Measurements from ENCODE around the gene MYO1H.
"Not testable (repeated sequence)": the region's sequence is repeated elsewhere in the genome, so short reads cannot be mapped to it uniquely, and the experiment has no call there.

Gene MYO1H

GRCh38 chr12:109473526-109474270, 126.0 kb downstream of the MYO1H start:
- not testable (repeated sequence) for DNase-seq (ENCODE audit: low read depth)

GRCh38 chr12:109475121-109475520, 127.4 kb downstream of the MYO1H start:
- DNase-seq (ENCODE audit: low read depth), result no peak

DNA sequence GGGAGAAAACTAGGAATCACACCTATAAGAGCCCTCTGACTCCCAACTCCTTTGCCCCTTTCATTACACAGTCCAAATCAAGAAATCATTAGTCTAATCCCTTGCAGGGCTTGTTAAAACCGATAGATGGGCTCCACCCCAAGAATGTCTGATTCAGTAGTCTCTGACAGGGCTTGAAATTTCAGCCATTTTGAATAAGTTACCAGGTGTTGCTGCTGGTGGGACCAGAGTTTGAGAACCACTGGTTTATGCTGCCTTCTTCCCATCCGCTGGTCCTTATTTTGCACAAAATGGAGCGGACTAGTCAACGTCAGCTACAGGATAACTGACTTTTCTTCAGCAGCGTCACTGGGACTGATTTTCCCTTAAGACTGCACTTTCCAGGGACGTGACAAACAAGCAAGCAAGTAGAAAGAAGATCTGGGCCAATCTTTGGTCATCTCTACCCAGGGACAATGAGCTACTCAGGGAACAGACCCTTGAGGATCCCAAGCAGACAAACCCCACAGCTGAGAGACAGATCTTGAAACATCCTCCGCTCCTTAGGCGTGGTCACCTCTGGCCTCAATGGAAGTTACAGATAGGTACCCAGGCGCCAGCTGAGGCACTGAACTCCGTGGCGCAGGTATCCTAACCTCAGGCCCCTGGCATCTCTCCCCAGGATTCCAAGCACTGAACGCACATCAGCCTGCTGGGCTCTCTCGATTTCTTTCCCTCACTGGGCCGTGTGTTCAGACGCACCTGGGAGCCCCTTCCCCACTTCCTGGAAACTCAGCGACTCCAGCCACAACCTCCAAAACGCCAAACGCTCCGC, 128.5 kb downstream of the MYO1H start:
- no peak for DNase-seq (ENCODE audit: low read depth)

DNA sequence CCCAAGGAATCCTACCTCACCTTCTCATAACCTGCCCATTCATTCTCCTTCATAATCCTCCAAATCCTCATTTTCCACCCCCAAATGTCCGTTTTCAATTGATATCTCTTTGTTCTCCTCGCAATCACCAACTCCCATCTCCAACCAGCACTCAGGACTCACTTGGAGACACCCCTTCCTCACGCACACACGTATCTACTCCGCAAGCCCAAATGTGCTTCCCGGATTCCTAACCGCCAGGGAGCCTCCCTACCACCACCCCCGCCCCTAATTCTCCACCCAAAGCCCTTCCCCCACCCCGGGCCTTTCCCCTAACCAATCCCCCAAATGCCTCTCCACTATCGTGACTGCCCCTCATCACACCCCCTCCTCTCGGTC, 129.1 kb downstream of the MYO1H start:
- no peak for DNase-seq (ENCODE audit: low read depth)

GRCh38 chr12:109477185-109477962, 129.7 kb downstream of the MYO1H start, which contains the start of the genes KCTD10 and UBE3B:
TSS of gene KCTD10 (minus strand) at chr12:109477300. CDS start at chr12:109477262, 38 bp downstream.
TSS of gene UBE3B (plus strand) at chr12:109477634. CDS start at chr12:109483552, 5,918 bp downstream.
- DNase-seq (ENCODE audit: low read depth), result peak; percentile 84

DNA sequence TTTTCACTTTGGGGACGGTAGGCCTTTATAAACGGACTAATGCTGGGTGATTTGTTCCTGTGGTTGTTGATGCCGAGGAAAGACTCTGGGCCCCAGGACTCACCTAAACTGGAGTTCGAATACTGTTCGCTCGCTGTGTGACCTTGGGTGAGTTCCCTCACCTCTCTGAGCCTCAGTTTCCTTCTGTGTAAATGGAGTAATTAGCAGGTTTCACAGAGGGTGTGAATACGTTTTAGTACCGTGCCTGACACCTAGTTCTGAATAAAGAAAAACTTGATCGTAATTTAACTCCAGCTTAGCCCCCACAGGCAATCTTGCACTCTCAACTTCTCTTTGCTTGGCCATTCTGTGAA, 130.2 kb downstream of the MYO1H start:
- no peak for DNase-seq (ENCODE audit: low read depth)

- DNase-seq (ENCODE audit: low read depth), result no peak
Measured at GRCh38 chr12:109479761-109480160, 132.1 kb downstream of the MYO1H start.

GRCh38 chr12:109480356-109480755, 132.7 kb downstream of the MYO1H start:
- DNase-seq (ENCODE audit: low read depth), result no peak

DNA sequence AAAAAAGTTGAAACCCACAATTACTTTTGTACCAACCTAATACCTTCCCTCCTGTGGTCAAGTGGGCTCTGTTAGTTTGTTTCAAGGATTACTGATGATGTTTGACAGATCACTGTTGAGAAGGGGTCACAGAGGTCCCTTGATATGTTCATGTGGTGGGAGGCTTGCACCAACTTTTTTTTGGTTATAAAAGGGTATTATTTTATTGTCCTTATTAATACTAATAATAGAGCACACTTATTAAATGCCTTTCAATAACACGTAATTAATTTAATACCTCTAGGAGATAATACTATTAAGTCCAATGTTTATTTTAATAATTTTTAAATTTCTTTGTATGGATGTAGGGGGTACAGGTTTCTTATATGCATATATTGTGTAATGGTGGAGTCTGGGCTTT, 134.2 kb downstream of the MYO1H start:
- DNase-seq (ENCODE audit: low read depth), result no peak

DNA sequence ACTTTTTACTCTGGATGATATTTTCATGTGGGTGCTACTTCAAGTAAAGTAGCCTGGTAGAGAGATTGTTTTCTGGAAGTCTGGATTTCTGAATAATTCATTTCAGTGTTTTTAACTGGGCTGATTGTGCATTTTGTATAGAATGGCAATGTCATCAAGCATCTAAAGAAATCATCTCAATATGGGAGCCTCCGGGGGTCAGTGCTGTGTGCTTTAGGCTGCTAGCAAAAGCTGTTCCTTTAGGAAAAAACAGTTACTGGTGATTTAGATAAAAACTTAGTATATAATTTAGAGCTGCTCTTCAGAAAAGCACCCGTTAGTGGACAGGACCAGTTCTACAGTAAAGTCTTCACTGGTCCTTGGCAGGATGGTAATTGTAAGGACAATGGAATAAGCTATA, 134.8 kb downstream of the MYO1H start:
- DNase-seq (ENCODE audit: low read depth), result no peak

GRCh38 chr12:109482894-109483293, 135.2 kb downstream of the MYO1H start:
- no peak for DNase-seq (ENCODE audit: low read depth)

DNA sequence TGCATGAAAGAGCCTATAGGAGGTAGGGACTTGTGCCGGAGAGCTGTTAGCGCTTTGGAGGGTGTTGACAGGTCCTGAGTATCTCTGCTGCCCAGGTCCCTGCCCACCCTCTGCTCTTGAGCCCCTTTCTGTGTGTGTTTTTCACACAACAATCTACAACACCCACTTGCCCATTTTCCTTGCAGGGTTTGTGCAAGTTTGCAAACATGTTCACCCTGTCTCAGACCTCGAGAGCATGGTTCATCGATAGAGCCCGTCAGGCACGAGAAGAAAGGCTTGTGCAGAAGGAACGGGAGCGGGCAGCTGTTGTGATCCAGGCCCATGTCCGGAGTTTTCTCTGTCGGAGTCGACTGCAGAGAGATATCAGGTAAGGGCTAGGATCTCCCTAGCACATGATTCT, 135.6 kb downstream of the MYO1H start:
- no peak for DNase-seq (ENCODE audit: low read depth)

DNA sequence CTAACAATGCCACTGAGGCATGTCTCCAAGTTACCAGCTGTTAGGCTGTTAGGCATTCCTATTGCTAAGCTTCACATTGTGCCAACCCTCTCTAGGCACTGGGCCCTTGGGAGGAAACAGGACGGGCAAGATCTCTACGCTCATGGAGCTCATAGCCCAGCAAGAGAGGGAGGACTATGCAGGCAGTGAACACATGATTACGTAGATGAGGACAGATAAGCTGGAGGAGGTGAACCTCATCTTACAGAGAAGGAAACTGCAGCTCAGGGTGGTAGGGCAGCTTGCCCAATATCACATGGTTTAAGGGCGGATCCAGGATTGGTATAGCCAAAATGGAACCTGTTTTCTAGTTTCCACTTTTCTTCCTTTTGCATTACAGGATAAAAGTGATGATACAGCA, 137.5 kb downstream of the MYO1H start:
- no peak for DNase-seq (ENCODE audit: low read depth)

DNA sequence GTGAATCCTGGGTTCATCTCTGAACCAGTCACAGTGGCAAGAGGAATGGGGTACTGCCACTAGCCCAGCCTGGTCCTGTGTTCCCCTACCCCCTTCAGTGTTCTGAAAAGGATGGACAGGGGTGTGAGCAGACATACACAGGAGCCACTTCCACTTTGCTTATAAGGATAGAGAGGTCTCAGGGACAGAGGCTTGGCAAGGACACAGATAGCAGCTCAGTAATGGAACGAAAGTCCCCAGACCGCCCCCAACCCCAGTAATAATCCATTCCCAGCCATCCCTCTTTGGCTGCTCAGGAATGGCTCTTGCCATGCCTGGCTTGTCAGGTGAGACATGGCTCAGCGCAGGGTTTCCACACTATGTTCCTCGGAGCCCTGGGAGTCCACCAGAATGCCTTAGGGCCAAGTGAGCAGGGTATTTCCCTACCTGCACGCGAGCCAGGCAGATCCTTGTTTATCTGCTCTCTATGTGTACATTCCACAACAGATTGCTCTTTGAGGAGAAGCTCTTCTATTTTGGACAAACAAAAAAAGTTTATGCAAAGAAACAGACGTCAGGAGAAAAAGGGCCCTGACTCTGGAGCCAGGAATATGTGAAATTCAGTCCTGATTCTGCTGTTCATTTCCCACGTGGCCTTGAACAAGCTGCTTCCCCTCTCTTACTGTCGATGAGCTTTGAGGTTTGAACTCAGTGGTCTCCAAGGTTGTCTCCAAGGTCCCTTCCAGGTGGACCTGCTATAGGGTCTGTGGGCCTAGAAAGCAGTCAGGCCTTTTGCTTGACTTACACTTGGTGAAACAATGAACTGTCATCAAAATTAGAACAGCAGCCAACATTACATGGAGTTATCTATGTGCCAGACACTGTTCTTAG, 139.7 kb downstream of the MYO1H start:
- DNase-seq (ENCODE audit: low read depth), result no peak

DNA sequence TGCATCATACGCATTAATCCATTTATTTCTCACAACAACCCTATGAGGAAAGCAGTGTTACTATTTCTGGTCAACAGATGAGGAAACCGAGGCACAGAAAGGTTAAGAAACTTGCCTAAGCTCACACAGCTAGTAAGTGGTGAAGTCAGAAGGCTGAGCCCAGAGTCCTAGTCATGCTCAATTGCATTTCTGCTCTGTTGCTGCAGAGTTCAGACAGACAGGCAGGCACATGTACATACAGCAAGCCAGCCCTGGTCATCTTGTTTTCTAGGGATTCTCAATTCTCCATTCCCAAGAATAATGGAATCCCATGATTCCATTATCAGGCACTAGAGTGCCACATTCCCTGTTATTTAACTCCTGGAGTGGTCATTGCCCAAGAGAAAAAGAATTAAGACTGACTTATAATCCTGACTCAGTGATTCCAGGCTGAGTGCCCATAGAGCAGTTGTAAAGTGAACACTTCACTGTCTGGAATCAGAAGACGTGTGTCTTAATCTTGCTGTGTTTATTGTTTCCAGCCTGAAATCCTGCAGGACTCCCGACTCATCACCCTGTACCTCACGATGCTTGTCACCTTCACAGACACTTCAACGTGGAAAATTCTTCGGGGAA, 140.5 kb downstream of the MYO1H start:
- DNase-seq (ENCODE audit: low read depth), result no peak

DNA sequence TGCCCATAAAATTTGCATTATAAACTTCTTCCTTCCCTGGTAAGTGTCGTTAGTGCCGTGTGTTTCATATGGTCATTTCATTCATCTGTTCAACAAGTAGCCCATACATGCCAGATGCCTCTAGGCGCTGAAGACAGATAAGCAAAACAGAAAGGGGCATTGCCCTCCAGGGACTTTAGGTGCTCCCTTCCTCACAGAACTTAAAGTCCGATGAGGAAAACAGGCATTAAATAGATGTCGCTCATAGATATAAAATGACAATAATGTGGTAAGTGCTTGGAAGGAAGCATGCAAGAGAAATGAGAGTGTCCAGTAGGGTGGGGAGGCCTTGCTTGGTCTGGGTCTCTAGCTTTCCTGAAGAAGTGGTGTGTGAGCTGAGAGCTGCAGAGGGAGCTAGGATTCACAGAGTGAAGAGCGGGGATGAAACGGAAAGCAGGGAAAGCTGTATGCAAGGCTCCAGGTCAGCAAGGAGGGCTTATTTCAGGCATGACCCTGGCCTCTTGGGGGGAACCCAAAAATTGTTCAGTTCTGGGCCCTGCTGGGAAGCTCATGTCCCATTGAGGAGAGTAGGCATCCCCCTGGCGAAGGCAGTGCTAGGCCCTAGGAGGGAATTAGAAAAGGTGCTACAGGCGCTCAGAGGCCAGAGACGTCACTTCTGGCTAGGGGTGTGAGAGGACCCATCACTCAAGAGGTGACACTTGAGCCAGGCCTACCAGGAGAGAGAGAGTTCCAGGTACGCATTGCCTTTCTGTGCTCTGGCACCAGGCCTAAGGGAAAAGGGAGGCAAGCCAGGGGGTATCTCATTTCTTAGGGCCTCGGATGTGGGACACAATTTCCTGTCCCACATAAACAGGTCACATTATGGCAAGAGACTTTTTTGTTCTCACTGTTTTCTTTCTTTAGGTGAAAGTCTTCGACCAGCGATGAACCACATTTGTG, 141.6 kb downstream of the MYO1H start:
- no peak for DNase-seq (ENCODE audit: low read depth)

DNA sequence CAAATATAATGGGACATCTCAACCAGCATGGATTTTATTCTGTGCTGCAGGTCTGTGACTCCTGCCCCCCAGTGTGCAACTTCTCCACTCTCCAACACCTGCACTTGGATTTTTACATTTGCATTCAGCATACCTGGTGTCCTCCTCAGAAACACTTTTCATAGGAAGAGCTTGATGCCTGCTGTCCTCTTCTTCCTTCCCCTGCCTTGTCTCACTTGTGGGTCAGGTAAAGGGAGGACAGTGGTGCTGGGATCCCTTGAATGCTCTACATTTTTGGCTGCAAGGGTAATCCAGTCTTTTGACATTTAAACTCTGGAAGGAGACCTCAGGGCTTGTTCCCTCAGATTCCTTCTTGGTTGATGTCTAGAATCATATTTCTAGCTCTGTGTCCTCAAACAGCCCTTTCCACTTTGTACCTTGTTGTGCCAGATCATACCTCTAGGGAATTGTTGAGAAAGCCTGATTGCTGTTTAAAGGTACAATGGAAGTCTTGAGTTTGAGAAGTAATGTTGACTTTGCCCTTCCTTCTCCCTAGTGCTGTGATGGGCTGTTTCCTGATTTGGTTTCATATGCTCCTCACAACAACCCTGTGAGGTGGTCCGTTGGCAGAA, 142.4 kb downstream of the MYO1H start:
- no peak for DNase-seq (ENCODE audit: low read depth)

GRCh38 chr12:109491671-109492070, 144.0 kb downstream of the MYO1H start:
- DNase-seq (ENCODE audit: low read depth), result no peak

DNA sequence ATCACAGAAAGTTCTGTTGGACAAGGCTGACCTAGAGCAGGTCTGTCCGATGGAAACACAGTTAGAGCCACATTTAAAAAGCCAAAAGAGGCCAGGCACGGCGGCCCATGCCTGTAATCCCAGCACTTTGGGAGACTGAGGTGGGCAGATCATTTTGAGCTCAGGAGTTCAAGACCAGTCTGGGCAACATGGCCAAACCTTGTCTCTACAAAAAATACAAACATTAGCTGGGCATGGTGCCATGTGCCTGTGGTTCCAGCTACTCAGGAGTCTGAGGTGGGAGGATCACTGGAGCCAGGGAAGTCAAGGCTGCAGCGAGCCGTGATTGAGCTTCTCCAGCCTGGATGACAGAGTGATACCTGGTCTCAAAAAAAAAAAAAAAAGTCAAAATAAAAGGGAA, 144.7 kb downstream of the MYO1H start:
- DNase-seq (ENCODE audit: low read depth), result no peak

DNA sequence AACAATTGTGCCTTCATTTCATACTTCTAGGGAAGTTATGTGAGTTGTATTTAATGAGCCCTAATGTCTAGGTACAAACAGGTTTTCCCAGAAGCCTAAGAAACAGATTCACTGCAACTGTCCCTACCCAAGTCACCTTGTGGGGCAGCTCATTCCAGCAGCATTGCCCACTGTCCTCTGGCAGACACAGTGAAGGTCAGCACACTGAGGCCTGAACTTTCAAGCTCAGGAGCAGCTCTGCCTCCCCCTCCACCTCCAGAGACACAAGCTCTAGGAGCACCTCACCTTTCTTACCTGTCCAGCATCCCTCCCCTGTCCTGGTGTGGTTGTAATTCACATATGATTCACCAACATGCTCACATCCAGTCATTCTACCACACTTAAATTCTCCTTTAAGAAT, 145.4 kb downstream of the MYO1H start:
- DNase-seq (ENCODE audit: low read depth), result no peak
